NCI-H1105 (cell line): ENCODE measurements around the gene ZNF516.
A peak's percentile ranks its signal among the peaks of the same experiment; 100 is the strongest.

Experiments
- DNase-seq: peaks from one replicate; lab custom pipeline; 2025; lab: John Stamatoyannopoulos, UW

The ZNF516 gene

GRCh38 chr18:76506974-76507764, 12.1 kb upstream of the ZNF516 start:
- DNase-seq = no peak

GRCh38 chr18:76506395-76506794, 11.4 kb upstream of the ZNF516 start:
- no peak for DNase-seq

- DNase-seq = no peak
Observed at GRCh38 chr18:76505614-76506013, 10.6 kb upstream of the ZNF516 start.

- DNase-seq = no peak
Observed at GRCh38 chr18:76504749-76505148, 9.7 kb upstream of the ZNF516 start.

- no peak for DNase-seq
Observed at GRCh38 chr18:76503649-76504386, 8.8 kb upstream of the ZNF516 start.

GRCh38 chr18:76502551-76502950, 7.5 kb upstream of the ZNF516 start:
- no peak for DNase-seq

- DNase-seq = no peak
Observed at GRCh38 chr18:76499637-76500340, 4.7 kb upstream of the ZNF516 start.

GRCh38 chr18:76499021-76499420, 4.0 kb upstream of the ZNF516 start:
- DNase-seq = no peak

GRCh38 chr18:76498064-76498463, 3.0 kb upstream of the ZNF516 start:
- DNase-seq = no peak

- no peak for DNase-seq
Observed at GRCh38 chr18:76497021-76497420, 2.0 kb upstream of the ZNF516 start.

- DNase-seq = no peak
Observed at GRCh38 chr18:76496194-76496890, 1.3 kb upstream of the ZNF516 start.

- DNase-seq = peak; percentile 13
Observed at GRCh38 chr18:76495435-76496193, 572 bp upstream of the ZNF516 start.

GRCh38 chr18:76494231-76495005, 624 bp downstream of the ZNF516 start:
- DNase-seq = peak; percentile 16

- peak; percentile 16 for DNase-seq
Observed at GRCh38 chr18:76493213-76494161, 1.6 kb downstream of the ZNF516 start.

- peak; percentile 97 for DNase-seq
Observed at GRCh38 chr18:76492669-76493212, 2.3 kb downstream of the ZNF516 start.

GRCh38 chr18:76491776-76492668, 3.0 kb downstream of the ZNF516 start:
- DNase-seq = peak; percentile 31

- peak; percentile 67 for DNase-seq
Observed at GRCh38 chr18:76491473-76491775, 3.6 kb downstream of the ZNF516 start.
